Peyer's patch (tissue), 4 donors: ENCODE data around the gene MT1B.

Source experiments
- CTCF ChIP-seq, 6 experiments: fragments of 450-650 bp in 4 of 6; fragments of 200-600 bp in 2 of 6; sonication (generic) in 1 of 6; IDR thresholded peaks; one replicate each; pipeline ENCODE4 v1.5.1; 2017 to 2019; ENCODE audit warnings: antibody characterized with exemption in 6 of 6, mild to moderate bottlenecking in 3 of 6, moderate library complexity in 1 of 6
- POLR2A ChIP-seq, 2 donors: fragments of 450-650 bp; IDR thresholded peaks; one replicate each; pipeline ENCODE4 v1.5.1; 2017; ENCODE audit warnings: antibody characterized with exemption in 2 of 2, mild to moderate bottlenecking in 2 of 2, moderate library complexity in 2 of 2

- TF ChIP-seq POLR2A (IDR thresholded peaks at IDR 0.05) (no peak), CTCF (IDR thresholded peaks at IDR 0.05) (no peak)
Measured at GRCh38 chr16:56609463-56609921, 42.2 kb upstream of the MT1B start.
